Heart right ventricle (tissue), 16 donors: ENCODE data around the gene TIMP2. TPM values are rescaled to one million over a fixed set of nuclear protein-coding genes. Genes with fewer than 3 reads are reported as not detected.
A peak's percentile ranks its signal among the peaks of the same experiment; 100 is the strongest.

Experiments used
- ATAC-seq, 8 donors: fragments of 200-7000 bp; cut with Tn5 transposase; one replicate each; pipeline ENCODE4 v1.9.1; 2020; ENCODE audit warnings: mild to moderate bottlenecking in 8 of 8, moderate library complexity in 8 of 8, moderate number of reproducible peaks in 1 of 8
- DNase-seq, 2 donors: peaks; one replicate each; pipeline ENCODE4 v3.0.0-alpha.2; 2020
- H3K27ac ChIP-seq, 10 donors: fragments of 200-600 bp; sonication (generic) in 2 of 10; one replicate each; pipeline versions ENCODE4 v1.5.0 to v1.8.0; 2020 to 2022; ENCODE audit warnings: mild to moderate bottlenecking in 3 of 10
- H3K27me3 ChIP-seq, 7 donors: fragments of 200-600 bp; one replicate each; pipeline ENCODE4 v1.8.0; 2021 to 2022; ENCODE audit warnings: mild to moderate bottlenecking in 2 of 7
- H3K36me3 ChIP-seq, 9 donors: fragments of 200-600 bp; sonication (generic) in 1 of 9; one replicate each; pipeline versions ENCODE4 v1.5.0 to v1.8.0; 2020 to 2022; ENCODE audit warnings: mild to moderate bottlenecking in 2 of 9
- H3K4me1 ChIP-seq, 9 donors: fragments of 200-600 bp; sonication (generic) in 1 of 9; one replicate each; pipeline versions ENCODE4 v1.5.0 to v1.8.0; 2020 to 2022; ENCODE audit warnings: mild to moderate bottlenecking in 4 of 9
- H3K4me3 ChIP-seq, 10 donors: fragments of 200-600 bp; sonication (generic) in 2 of 10; one replicate each; pipeline versions ENCODE4 v1.5.0 to v1.8.0; 2020 to 2022; ENCODE audit warnings: mild to moderate bottlenecking in 7 of 10, moderate library complexity in 2 of 10
- H3K9me3 ChIP-seq, 11 donors: fragments of 200-600 bp in 10 of 11; sonication (generic) in 2 of 11; one replicate each; pipeline versions ENCODE4 v1.5.0 to v1.8.0; 2013 to 2022; ENCODE audit warnings: mild to moderate bottlenecking in 2 of 11, control low read depth in 1 of 11, moderate library complexity in 1 of 11
- CTCF ChIP-seq, 9 donors: fragments of 200-600 bp; sonication (generic) in 2 of 9; IDR thresholded peaks; one replicate each; pipeline versions ENCODE4 v1.5.0 to v1.8.0; 2021 to 2022; ENCODE audit warnings: antibody characterized with exemption in 9 of 9, mild to moderate bottlenecking in 5 of 9, moderate library complexity in 1 of 9
- WGBS, 2 donors: extraction: QIAGEN DNeasy Blood & Tissue Kit; methylation state at CpG; one replicate each; pipeline ENCODE4 v1.1.7; 2013; ENCODE audit warnings: inconsistent platforms in 1 of 2; 5-methylcytosine and 5-hydroxymethylcytosine counted together
- intact Hi-C, 10 donors: fragments of 100-400 bp; cut with DNase I; formaldehyde crosslinking; loops; one replicate each; pipeline versions ENCODE4 v1.11.1 to v1.14.2; 2022
- polyA plus RNA-seq, 2 donors: library from polyadenylated mRNA; stranded (reverse); fragments of 200-250 nt; gene quantifications; one replicate each; pipeline ENCODE4 v1.2.3, GENCODE V29; 2013
- total RNA-seq, 10 donors: library from RNA; stranded (reverse); fragmentation: NEBNext Ultra II Directional in 3 of 10; extraction: Animal tissue kit (Norgen Biotek cat#: 25700) in 3 of 10; gene quantifications; one replicate each; pipeline versions ENCODE4 v1.2.1 to v1.2.4, GENCODE V29; 2021 to 2023
- donor health status: Arrhythmogenic right ventricular cardiomyopathy.
- donor health status: ischemic (EF 13 %, LVEDD 7.1; RV severe dilation, severe dysfunction).
- donor health status: healthy with polysubstance abuse.
- donor health status: DM: no; HTN: yes; CAD: no.
- donor health status: DM: no; HTN: no; CAD: no.
- donor health status: ischemic (EF 25% LVEDD 6.9; RV normal size, moderate dysfunction).
- donor health status: ischemic (EF 25% LVEDD 5.7; RV mildly dilated, moderate dysfunction).
- donor health status: healthy.
- donor health status: DM: yes; HTN: yes; CAD: no.
- donor health status: Ischemic cardiomyopathy.
- donor health status: ischemic (EF 35%, LVEDD 5.7; RV mildly dilated, moderate dysfunction).
- donor health status: nonischemic (EF 11% LVEDD 7.7; RV severe dilation, severe dysfunction).
- donor health status: DM: yes; HTN: yes; CAD: no.
- donor health status: PGD.
- donor health status: ischemic (EF 29% LVEDD 5.4; RV normal size, mild dysfunction).
- donor health status: nonischemic (EF 23%, LVEDD 6.1; RV moderate dilation, normal function).

TIMP2 gene
- total and polyA plus RNA-seq, 12 donors: 32.4 to 118 (median 96.7) TPM

DNA sequence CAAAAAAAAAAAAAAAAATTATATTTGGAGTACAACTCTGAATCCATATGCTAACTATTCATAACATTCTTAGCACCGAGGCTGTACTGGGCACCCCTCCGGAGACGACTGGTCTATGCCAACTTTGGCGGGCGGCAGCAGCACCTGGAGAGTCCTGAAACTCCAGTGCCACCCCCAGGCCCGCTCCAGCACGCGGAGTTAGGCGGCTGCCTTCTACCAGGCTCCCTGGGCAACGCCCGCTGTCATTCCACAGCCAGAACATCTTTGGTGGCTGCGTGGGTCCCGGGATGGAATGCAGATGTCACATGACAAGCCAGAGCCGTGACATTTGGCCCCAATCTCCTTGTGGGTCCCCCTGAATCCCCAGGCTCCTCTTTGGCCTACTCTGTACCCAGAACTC is 6.2 kb downstream of the TIMP2 start:
- DNase-seq: no peak
- H3K9me3 ChIP-seq: no peaks in the 10 kb centered on the region
- H3K36me3 ChIP-seq: peaks cover 0 to 4% (median 0%) of the 10 kb centered on the region in 9 donors
- WGBS, 2 donors: 71 to 72% methylated on average over 14 of the region's 14 CpGs
- no peaks in the 10 kb centered on the region for H3K27me3 ChIP-seq
- no peak for ATAC-seq
- peaks cover 22 to 100% (median 75%) of the 10 kb centered on the region in 9 donors for H3K4me1 ChIP-seq
- H3K4me3 ChIP-seq: no peak overlapping the region
- intact Hi-C loops: no loop called here
- H3K27ac ChIP-seq: peak overlapping the region in 2 of 10 donors; percentile 21 to 82
- no peak for TF ChIP-seq CTCF (IDR thresholded peaks at IDR 0.05)

DNA sequence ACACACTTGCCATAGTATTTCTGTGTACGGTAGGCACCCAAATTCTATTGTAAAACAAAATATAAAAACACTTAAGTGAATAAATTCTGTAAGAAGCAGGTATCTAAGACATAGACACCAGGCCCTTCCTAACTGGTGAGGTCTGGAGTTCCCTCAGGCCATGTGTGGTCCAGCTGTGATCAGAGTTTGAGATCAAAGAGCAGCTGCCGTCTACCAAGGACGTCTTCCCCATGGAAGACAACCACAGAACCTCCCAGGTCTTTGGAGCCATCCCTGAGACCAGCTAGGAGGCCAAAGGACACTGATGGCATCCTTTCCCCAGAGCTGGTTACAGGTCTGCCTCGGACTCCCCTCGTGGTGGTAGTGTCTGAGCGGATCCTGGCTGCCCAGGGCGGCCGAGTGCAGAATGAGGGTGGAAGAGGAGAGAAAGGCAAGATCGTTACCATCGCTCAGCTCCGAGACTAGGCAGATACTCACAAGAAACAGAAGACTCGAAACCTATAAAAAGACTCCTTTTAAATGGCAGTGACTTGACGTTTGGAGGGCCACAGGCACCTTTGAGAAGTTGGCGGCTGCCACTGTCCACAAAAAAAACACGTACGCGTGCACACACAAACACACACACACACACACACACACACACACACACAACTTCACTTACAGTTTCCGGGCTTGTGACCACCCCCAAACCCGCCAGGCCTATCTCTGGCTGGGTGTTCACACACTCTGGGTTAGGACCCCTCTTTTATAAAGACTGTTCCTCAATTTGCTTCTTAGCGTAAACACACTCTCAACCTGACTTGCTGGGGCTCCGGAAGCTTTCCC is 7.5 kb downstream of the TIMP2 start:
- 79 to 82% methylated on average over 20 to 21 of the region's 21 CpGs for WGBS, 2 donors
- H3K36me3 ChIP-seq: peaks cover 0 to 4% (median 0%) of the 10 kb centered on the region in 9 donors
- peak overlapping the region in 3 of 10 donors; percentile 18 to 82 (median 48) for H3K27ac ChIP-seq
- ATAC-seq (no peak), DNase-seq (no peak)
- no peaks in the 10 kb centered on the region for H3K27me3 ChIP-seq
- H3K4me3 ChIP-seq: peak overlapping the region in 1 of 10 donors; percentile 14
- TF ChIP-seq CTCF (IDR thresholded peaks at IDR 0.05): no peak
- intact Hi-C loops: no loop called here
- H3K4me1 ChIP-seq: peaks cover 22 to 100% (median 64%) of the 10 kb centered on the region in 9 donors
- H3K9me3 ChIP-seq: no peaks in the 10 kb centered on the region

DNA sequence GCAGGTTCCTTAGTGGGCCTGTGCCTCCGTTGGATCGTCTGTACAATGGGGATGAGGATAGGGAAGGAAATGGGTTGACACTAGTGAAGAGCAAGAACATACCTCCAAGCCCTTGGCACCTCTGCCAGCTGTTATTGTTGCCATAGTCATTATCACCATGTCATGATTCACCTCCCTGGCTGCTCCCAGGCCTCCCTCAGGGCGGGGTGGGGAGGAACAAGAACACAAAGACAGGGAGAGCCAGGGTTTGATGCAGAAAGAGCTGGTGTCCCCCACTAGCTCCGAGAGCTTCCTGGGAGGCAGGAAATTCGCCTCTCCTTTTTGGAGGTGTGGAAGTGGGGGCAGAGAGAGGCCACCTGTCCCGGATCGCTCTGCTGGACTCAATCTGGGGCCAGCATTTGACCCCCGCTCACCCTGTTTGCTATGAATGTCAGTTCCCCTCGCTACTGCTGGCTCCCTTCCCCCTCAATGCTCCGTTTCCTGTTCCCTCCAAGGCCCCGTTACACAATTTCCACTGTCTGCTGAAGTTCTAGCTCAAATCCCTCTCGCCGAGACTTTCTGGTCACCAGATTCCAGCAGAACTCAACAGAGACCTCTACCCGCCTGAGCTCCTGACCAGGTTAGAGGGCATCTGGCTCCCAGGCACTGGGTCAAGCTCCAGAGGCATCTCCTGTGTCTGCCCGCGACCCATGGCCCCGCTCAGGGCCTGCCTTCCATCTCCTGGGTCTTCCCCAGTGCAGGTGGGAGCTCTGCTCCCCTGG is 9.1 kb downstream of the TIMP2 start:
- Histone ChIP-seq H3K27ac (peak overlapping the region; percentile 29 to 96 (median 80)), H3K27me3 (no peaks in the 10 kb centered on the region), H3K9me3 (no peaks in the 10 kb centered on the region), H3K36me3 (no peaks in the 10 kb centered on the region), H3K4me1 (peaks cover 12 to 100% (median 52%) of the 10 kb centered on the region in 9 donors), H3K4me3 (peak overlapping the region in 4 of 10 donors; percentile 12 to 41 (median 19))
- peak in 1 of 2 donors; percentile 58 for DNase-seq
- ATAC-seq: peak; percentile 53 to 88 (median 73)
- intact Hi-C loops: no loop called here
- 40 to 50% methylated on average over 17 of the region's 17 CpGs for WGBS, 2 donors
- no peak for TF ChIP-seq CTCF (IDR thresholded peaks at IDR 0.05)

- DNase-seq (no peak), ATAC-seq (no peak)
- H3K27me3 ChIP-seq: no peaks in the 10 kb centered on the region
- intact Hi-C loops: no loop called here
- H3K4me1 ChIP-seq: peaks cover 9 to 84% (median 45%) of the 10 kb centered on the region in 9 donors
- H3K4me3 ChIP-seq: no peak overlapping the region
- peak overlapping the region in 1 of 10 donors; percentile 96 for H3K27ac ChIP-seq
- no peaks in the 10 kb centered on the region for H3K36me3 ChIP-seq
- H3K9me3 ChIP-seq: no peaks in the 10 kb centered on the region
- 94 to 95% methylated on average over 15 of the region's 15 CpGs for WGBS, 2 donors
- TF ChIP-seq CTCF (IDR thresholded peaks at IDR 0.05): no peak
These were observed 12.1 kb downstream of the TIMP2 start for GRCh38 chr17:78913115-78913514.
